K562 (cell line): ENCODE results near the gene WDPCP. TPM values are rescaled to one million over a fixed set of nuclear protein-coding genes. Genes with fewer than 3 reads are reported as not detected.

ENCODE experiments used
- CBFA2T2 ChIP-seq: fragments of 450-650 bp; conservative IDR thresholded peaks from 2 replicates; pipeline ENCODE4 v1.6.1; 2017; ENCODE audit warnings: mild to moderate bottlenecking
- DNMT1 ChIP-seq: fragments of 450-650 bp; IDR thresholded peaks from 2 replicates; pipeline ENCODE4 v1.6.1; 2016; ENCODE audit warnings: antibody characterized with exemption, mild to moderate bottlenecking
- GATAD2A ChIP-seq: fragments of 450-650 bp; IDR thresholded peaks from 2 replicates; pipeline ENCODE4 v1.6.1; 2017
- KAT7 ChIP-seq: sonication (generic); formaldehyde crosslinking; IDR thresholded peaks from 2 replicates; pipeline ENCODE4 v1.8.0; 2022; ENCODE audit warnings: missing genetic modification reagents, mild to moderate bottlenecking, borderline replicate concordance
- MYNN ChIP-seq, 2 experiments: sonication (generic); formaldehyde crosslinking in 1 of 2; IDR thresholded peaks; 2 replicates each; pipeline versions ENCODE4 v1.5.0 to v1.6.1; 2016 to 2020; ENCODE audit warnings: antibody characterized with exemption in 1 of 2, missing genetic modification reagents in 1 of 2
- NFXL1 ChIP-seq: fragments of 450-650 bp; formaldehyde crosslinking; IDR thresholded peaks from 2 replicates; pipeline ENCODE4 v1.4.0; 2021; ENCODE audit warnings: mild to moderate bottlenecking
- PHF21A ChIP-seq: fragments of 450-650 bp; IDR thresholded peaks from 2 replicates; pipeline ENCODE4 v1.6.1; 2017; ENCODE audit warnings: low read depth, borderline replicate concordance
- POLR2H ChIP-seq: IDR thresholded peaks from 2 replicates; pipeline ENCODE4 v1.6.1; 2016; ENCODE audit warnings: missing genetic modification characterization, low read depth, mild to moderate bottlenecking, control low read depth, missing compliant biosample characterization, moderate library complexity
- RBM39 ChIP-seq: fragments of 200-400 bp; formaldehyde crosslinking; optimal IDR thresholded peaks from 2 replicates; pipeline ENCODE3; 2018; ENCODE audit warnings: low read depth, low read length
- SMAD3 ChIP-seq: fragments of 450-650 bp; formaldehyde crosslinking; conservative IDR thresholded peaks from 2 replicates; pipeline ENCODE4 v1.4.0; 2020; ENCODE audit warnings: mild to moderate bottlenecking
- SMARCE1 ChIP-seq: fragments of 450-650 bp; IDR thresholded peaks from 2 replicates; pipeline ENCODE4 v1.7.1; 2016; ENCODE audit warnings: mild to moderate bottlenecking
- TEAD4 ChIP-seq, 2 experiments: sonication (generic) in 1 of 2; formaldehyde crosslinking in 1 of 2; IDR thresholded peaks; 2 replicates each; pipeline versions ENCODE4 v1.6.1 to v1.8.0; 2012 to 2022; ENCODE audit warnings: borderline replicate concordance in 1 of 2, inconsistent platforms in 1 of 2, low read length in 1 of 2, mild to moderate bottlenecking in 1 of 2, missing genetic modification reagents in 1 of 2
- ZNF165 ChIP-seq: fragments of 250-450 bp; sonication (Bioruptor Pico); IDR thresholded peaks from 2 replicates; pipeline ENCODE4 v1.4.0; 2020; ENCODE audit warnings: borderline replicate concordance
- ZNF23 ChIP-seq: fragments of 250-450 bp; sonication (Bioruptor Pico); IDR thresholded peaks from 2 replicates; pipeline ENCODE4 v1.4.0; 2020; ENCODE audit warnings: mild to moderate bottlenecking
- polyA plus RNA-seq, 8 experiments: library from polyadenylated mRNA; depleted of rRNA in 4 of 8; stranded (reverse) in 5 of 8; unstranded in 3 of 8; fragments of >200 nt; fragmentation: Nextera tagmentation in 2 of 8; fragmentation: Illumina TruSeq in 1 of 8; extraction: Ambion mirVana in 2 of 8; extraction: Trizol in 1 of 8; gene quantifications; 2 replicates each; pipeline versions ENCODE4 v1.2.1 to v1.2.3, GENCODE V29; 2011 to 2014; ENCODE audit warnings: inconsistent platforms in 1 of 8, missing spikeins in 1 of 8
- total RNA-seq, 7 experiments: library from RNA; depleted of rRNA in 6 of 7; stranded (reverse); fragments of >200 nt in 6 of 7; fragmentation: Illumina TruSeq in 2 of 7; extraction: Trizol in 2 of 7; gene quantifications; 2 replicates each; pipeline versions ENCODE4 v1.2.1 to v1.2.3, GENCODE V29; 2011 to 2021; ENCODE audit warnings: low replicate concordance in 1 of 7
- TF ChIP-seq, protein P1 (sequence below): fragments of 250-450 bp; sonication (Bioruptor Pico); IDR thresholded peaks from 2 replicates; pipeline ENCODE4 v1.5.0; 2021
- TF ChIP-seq, protein P2 (sequence below): fragments of 450-650 bp; IDR thresholded peaks from 2 replicates; pipeline ENCODE4 v1.6.1; 2016; ENCODE audit warnings: borderline replicate concordance
- TF ChIP-seq, protein P3 (sequence below): fragments of 250-450 bp; sonication (Bioruptor Pico); IDR thresholded peaks from 2 replicates; pipeline ENCODE4 v1.6.1; 2021; ENCODE audit warnings: mild to moderate bottlenecking
- TF ChIP-seq, protein P4 (sequence below): fragments of 250-450 bp; sonication (Bioruptor Pico); IDR thresholded peaks from 2 replicates; pipeline ENCODE4 v1.4.0; 2020
- TF ChIP-seq, protein P5 (sequence below): fragments of 250-450 bp; sonication (Bioruptor Pico); IDR thresholded peaks from 2 replicates; pipeline ENCODE4 v1.5.0; 2021
- TF ChIP-seq, protein P6 (sequence below): sonication (generic); formaldehyde crosslinking; IDR thresholded peaks from 2 replicates; pipeline ENCODE4 v1.8.1; 2023; ENCODE audit warnings: mild to moderate bottlenecking, missing genetic modification reagents

WDPCP gene
- total and polyA plus RNA-seq, 9 of the 15 experiments (the other 6 are each of a cell fraction or from before 2014, with no cell fraction given): 1.4 to 6.4 (median 5.5) TPM

DNA sequence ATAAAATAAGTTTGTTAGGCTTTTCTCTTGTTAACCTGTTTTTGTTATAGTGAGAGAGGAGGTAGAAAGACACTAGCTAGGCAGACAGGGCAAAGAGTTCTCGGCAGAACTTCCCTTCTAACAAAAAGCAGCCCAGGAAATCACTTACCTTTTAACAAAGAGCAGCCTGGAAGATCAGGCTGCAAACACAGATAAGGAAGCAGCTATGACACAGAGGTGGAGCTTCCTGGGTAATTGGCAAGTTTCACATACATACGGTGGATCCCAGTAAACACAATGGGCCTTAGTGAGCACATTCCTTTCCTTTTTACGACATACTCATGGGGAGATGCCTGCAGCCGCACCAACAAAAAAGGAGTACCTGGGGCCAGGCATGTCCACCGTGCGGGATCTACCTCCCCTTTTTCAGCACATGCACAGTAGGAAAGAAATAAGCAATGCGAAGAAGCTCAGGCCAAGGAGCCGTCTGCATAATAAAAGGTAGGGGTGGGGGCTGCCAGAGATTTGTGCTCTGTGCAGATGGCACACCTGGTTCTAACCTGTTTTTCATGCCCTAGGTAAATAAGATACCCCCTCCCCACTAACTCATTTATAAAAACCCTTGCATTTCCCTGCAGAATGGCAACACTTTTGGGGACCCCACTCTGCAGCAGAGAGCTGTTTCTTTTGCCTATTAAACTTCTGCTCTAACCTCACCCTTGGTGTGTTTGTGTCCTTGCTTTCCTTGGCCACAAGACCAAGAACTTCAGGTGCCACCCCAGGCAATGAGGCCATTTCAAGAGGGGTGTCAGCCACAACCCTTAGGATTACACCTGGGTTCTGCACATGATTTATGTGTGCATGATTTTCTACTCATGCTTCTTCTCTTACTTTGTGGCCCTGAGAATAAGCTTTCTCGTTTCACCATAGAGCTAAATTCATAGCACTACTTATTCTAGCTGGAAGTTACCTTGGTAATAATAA, 27.0 kb upstream of the WDPCP start (continued):
- TF ChIP-seq ZNF165 (CRISPR knock-in tag): no peak
- TF ChIP-seq RBM39: no peak
- no peak for TF ChIP-seq NFXL1 (CRISPR knock-in tag)
- TF ChIP-seq ZNF23 (CRISPR knock-in tag): no peak
- TF ChIP-seq GATAD2A: no peak
- no peak for TF ChIP-seq DNMT1
- no peak for TF ChIP-seq KAT7 (CRISPR knock-in tag)
- TF ChIP-seq SMAD3 (CRISPR knock-in tag): no peak
- TF ChIP-seq, protein P1, sequence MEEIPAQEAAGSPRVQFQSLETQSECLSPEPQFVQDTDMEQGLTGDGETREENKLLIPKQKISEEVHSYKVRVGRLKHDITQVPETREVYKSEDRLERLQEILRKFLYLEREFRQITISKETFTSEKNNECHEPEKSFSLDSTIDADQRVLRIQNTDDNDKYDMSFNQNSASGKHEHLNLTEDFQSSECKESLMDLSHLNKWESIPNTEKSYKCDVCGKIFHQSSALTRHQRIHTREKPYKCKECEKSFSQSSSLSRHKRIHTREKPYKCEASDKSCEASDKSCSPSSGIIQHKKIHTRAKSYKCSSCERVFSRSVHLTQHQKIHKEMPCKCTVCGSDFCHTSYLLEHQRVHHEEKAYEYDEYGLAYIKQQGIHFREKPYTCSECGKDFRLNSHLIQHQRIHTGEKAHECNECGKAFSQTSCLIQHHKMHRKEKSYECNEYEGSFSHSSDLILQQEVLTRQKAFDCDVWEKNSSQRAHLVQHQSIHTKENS (CRISPR knock-in tag): no peak
- TF ChIP-seq, protein P2, sequence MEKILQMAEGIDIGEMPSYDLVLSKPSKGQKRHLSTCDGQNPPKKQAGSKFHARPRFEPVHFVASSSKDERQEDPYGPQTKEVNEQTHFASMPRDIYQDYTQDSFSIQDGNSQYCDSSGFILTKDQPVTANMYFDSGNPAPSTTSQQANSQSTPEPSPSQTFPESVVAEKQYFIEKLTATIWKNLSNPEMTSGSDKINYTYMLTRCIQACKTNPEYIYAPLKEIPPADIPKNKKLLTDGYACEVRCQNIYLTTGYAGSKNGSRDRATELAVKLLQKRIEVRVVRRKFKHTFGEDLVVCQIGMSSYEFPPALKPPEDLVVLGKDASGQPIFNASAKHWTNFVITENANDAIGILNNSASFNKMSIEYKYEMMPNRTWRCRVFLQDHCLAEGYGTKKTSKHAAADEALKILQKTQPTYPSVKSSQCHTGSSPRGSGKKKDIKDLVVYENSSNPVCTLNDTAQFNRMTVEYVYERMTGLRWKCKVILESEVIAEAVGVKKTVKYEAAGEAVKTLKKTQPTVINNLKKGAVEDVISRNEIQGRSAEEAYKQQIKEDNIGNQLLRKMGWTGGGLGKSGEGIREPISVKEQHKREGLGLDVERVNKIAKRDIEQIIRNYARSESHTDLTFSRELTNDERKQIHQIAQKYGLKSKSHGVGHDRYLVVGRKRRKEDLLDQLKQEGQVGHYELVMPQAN: no peak
- TF ChIP-seq POLR2H (tag): no peak
- TF ChIP-seq, protein P3, sequence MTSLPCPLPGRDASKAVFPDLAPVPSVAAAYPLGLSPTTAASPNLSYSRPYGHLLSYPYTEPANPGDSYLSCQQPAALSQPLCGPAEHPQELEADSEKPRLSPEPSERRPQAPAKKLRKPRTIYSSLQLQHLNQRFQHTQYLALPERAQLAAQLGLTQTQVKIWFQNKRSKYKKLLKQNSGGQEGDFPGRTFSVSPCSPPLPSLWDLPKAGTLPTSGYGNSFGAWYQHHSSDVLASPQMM (CRISPR knock-in tag): no peak
- peak; percentile 54 for TF ChIP-seq TEAD4 (IDR thresholded peaks at IDR 0.05; ENCODE audit: low read length)
- TF ChIP-seq TEAD4 (CRISPR knock-in tag; IDR thresholded peaks at IDR 0.05; ENCODE audit: borderline replicate concordance): no peak
- no peak for TF ChIP-seq CBFA2T2
- no peak for TF ChIP-seq PHF21A
- TF ChIP-seq MYNN (IDR thresholded peaks at IDR 0.05): no peak
- no peak for TF ChIP-seq MYNN (CRISPR knock-in tag; IDR thresholded peaks at IDR 0.05)
- TF ChIP-seq, protein P4, sequence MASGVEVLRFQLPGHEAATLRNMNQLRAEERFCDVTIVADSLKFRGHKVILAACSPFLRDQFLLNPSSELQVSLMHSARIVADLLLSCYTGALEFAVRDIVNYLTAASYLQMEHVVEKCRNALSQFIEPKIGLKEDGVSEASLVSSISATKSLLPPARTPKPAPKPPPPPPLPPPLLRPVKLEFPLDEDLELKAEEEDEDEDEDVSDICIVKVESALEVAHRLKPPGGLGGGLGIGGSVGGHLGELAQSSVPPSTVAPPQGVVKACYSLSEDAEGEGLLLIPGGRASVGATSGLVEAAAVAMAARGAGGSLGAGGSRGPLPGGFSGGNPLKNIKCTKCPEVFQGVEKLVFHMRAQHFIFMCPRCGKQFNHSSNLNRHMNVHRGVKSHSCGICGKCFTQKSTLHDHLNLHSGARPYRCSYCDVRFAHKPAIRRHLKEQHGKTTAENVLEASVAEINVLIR (CRISPR knock-in tag): no peak
- TF ChIP-seq, protein P5, sequence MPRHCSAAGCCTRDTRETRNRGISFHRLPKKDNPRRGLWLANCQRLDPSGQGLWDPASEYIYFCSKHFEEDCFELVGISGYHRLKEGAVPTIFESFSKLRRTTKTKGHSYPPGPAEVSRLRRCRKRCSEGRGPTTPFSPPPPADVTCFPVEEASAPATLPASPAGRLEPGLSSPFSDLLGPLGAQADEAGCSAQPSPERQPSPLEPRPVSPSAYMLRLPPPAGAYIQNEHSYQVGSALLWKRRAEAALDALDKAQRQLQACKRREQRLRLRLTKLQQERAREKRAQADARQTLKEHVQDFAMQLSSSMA (CRISPR knock-in tag): no peak
- TF ChIP-seq, protein P6, sequence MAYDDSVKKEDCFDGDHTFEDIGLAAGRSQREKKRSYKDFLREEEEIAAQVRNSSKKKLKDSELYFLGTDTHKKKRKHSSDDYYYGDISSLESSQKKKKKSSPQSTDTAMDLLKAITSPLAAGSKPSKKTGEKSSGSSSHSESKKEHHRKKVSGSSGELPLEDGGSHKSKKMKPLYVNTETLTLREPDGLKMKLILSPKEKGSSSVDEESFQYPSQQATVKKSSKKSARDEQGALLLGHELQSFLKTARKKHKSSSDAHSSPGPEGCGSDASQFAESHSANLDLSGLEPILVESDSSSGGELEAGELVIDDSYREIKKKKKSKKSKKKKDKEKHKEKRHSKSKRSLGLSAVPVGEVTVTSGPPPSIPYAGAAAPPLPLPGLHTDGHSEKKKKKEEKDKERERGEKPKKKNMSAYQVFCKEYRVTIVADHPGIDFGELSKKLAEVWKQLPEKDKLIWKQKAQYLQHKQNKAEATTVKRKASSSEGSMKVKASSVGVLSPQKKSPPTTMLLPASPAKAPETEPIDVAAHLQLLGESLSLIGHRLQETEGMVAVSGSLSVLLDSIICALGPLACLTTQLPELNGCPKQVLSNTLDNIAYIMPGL: no peak
- 0 out of 2 replicates have a peak, but pooled peaks have one; percentile 26 for TF ChIP-seq SMARCE1
